NCI-H1436 (cell line): ENCODE results near the gene PPY.
"Not testable (repeated sequence)": the region's sequence is repeated elsewhere in the genome, so short reads cannot be mapped to it uniquely, and the experiment has no call there.

ENCODE experiments used
- DNase-seq: peaks from one replicate; lab custom pipeline; 2025; lab: John Stamatoyannopoulos, UW

PPY gene

DNA sequence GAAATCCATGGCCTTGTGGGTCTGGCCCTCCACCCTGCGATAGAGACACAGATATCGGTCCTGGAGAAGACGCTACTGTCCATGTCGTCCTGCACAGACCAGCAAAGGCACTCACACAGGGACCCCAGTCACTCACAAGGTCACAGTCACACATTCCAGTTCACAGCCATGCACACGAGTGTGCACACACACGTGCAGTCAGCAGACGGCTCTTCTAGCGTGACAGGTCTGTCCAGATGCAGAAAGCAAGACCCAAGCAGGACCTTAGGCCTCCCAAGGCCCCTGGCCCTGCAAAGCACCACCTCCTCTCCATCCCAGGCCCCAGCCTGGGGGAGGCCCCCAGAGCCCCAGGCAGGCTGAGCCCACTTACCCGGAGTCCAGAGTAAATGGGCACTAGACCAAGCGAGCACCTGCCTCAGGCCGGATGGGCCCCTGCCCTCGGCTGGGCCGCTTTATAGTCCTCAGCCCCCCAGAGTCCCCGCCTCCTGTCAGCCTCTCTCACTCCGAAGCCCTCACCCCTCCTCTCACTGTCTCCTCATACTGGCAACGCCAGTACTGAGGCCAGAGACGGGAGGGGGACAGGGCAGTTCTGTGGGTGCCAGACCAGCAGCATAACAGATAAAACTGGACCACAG lies at the start of gene PPY:
TSS of gene PPY (minus strand) at position 426 of the 635 bp plus-strand sequence. CDS start 822 bp downstream, outside the sequence.
- no peak for DNase-seq

DNA sequence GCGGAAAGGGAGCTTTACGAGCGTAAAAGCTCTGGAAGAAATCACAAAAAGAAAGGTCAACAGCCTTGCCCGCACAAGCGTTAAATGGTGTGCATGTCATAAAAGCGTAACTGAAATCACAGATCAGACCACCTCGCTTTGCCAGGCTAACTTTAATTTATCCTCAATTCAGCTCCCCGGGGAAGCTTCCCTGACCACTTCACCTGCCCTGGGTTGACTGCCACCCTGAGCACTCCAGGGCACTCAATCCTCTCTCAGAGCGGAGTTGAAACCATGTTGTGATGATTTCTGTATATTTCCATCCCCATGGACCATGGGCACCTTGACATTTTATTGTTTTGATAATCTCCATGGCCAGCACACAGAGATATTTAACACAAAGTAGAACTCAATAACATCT lies 46.0 kb upstream of the PPY start:
- no peak for DNase-seq

- no peak for DNase-seq
Measured at GRCh38 chr17:43987131-43988021, 45.1 kb upstream of the PPY start.

GRCh38 chr17:43986225-43986981 lies 44.1 kb upstream of the PPY start:
- DNase-seq: no peak

GRCh38 chr17:43984521-43984920 lies 42.2 kb upstream of the PPY start:
- no peak for DNase-seq

GRCh38 chr17:43983515-43984411 lies 41.5 kb upstream of the PPY start:
- no peak for DNase-seq

DNA sequence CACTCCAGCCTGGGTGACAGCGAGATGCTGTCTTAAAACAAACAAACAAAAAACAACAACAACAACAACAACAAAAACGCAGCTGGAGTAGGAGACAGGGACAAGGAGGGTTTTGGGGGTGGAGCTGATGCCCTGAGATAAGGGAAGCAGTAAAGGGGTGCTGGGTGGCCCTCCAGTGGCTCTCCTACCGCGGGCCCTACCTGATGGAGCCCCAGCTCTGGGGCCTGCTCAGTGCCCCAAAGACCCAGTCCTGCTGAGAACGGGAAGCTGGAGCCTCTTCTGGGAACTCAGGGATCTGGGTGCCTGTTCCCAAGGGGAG lies 40.9 kb upstream of the PPY start:
- DNase-seq: no peak

GRCh38 chr17:43982171-43982570 lies 39.9 kb upstream of the PPY start:
- no peak for DNase-seq

GRCh38 chr17:43979671-43980070 lies 37.4 kb upstream of the PPY start:
- no peak for DNase-seq

DNA sequence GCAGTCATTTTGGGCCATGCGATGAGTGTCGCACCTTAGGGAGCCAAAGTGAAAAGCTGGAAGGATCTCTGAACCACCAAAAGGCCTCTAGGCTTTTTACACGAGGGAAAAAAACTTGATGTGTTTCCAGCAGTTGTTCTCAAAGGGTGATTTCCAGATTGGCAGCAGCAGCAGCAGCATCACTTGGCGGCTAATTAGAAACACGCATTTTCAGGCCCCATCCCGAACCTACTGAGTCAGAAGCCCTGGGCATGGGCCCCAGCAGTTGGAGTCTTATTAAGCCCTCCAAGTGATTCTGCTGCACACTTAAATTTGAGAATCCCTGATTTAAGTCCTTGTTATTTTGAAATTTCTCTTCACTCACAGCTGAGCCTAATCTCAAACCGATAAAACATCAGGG lies 36.7 kb upstream of the PPY start:
- no peak for DNase-seq

- DNase-seq: no peak
Measured at GRCh38 chr17:43978078-43978477, 35.8 kb upstream of the PPY start.

GRCh38 chr17:43976963-43977837 lies 34.9 kb upstream of the PPY start:
- DNase-seq: no peak

DNA sequence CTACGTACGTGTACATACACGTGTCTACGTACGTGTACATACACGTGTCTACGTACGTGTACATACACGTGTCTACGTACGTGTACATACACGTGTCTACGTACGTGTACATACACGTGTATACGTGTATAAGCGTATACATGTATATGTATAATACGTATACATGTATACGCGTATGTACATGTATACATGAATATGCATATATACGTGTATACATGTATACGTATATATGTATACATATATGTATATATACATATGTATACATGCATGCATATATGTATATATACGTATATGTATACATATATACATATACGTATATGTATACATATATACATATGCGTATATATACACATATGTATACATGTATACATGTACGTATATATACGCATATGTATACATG lies 33.6 kb upstream of the PPY start:
- DNase-seq: no peak

DNA sequence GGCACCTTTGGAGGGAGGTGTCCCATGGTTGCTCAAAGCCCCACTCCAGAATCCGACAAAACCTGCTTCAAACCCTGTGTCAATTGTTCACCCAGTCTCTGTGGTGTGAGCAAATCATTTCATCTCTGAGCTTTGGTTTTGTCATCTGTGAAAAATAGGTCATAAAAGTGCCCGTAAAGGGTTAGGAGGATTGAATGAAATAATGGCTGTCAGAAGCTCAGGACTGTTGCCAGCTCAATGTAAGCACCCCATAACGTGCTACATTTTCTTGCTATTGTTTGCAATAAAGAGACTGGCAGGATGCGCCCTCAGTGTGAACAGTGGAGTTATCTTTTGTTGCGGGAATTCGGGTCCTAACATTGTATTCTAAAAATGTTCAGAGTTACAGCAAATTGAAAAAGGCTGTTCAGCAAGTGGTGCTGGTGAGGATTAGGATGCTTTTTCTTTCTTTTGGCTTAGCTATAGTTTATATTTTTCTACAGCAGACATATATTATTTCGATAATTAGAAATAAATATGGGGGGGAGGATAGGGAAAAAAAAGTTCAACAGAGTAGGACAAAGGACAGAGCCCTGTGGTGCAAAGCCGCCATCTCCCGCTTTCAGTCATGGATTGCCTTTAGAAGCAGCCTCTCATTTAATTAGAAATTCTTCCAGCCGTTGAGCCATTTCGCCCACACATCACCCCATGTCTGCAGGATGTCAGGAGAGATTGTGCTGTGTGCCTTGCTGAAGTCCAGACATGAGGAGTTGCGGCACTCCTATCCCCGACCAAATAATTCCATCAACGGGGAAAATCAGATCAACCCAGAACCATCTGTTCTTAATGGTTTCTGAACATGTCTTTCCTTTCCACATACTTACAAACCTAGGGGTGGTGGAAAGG lies 32.3 kb upstream of the PPY start:
- DNase-seq: no peak

GRCh38 chr17:43972444-43973212 lies 30.4 kb upstream of the PPY start:
- DNase-seq: not testable (repeated sequence)

- DNase-seq: not testable (repeated sequence)
Measured at GRCh38 chr17:43971436-43971835, 29.2 kb upstream of the PPY start.

DNA sequence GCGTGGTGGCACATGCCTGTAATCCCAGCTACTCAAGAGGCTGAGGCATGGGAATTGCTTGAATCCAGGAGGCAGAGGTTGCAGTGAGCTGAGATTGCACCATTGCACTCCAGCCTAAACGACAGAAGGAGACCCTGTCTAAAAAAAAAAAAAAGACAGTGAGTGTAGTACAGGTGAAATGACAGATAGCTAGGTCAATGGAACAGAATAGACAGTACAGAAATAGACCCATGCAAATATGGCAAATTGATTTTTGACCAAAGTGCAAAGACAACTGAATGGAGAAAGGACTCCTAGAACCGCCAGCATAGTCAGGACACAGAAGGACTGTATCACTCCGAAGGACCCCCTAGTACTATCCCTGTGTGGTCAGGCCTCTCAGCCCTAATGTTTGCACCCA lies 28.1 kb upstream of the PPY start:
- no peak for DNase-seq

DNA sequence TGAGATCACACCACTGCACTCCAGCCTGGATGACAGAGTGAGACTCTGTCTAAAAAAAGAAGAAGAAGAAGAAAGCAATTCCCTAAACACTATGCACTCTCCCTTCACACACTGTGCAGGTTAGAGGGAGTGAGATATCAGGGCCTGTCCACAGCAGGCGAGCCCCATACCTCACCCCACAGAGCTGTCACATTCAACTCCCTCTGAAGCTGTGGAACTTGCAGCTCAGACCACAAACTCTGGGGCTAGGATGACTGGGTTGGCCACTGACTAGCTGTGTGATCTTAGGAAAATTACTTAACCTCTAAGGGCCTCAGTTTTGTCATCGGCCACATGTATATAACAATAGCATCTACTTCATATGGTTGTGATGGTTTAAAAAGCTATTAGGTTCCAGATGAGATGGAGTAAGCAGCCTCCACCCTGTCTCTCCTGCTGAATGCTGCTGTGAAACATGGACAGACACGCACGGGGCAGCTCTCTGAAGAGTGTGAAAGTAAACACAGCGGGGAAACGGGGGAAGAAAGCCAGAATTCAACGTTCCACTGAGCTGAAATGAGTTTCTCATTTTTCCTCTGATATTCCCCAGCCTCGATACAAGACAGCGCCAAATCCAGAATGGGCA lies 25.1 kb upstream of the PPY start:
- no peak for DNase-seq

GRCh38 chr17:43966276-43966675 lies 24.0 kb upstream of the PPY start:
- no peak for DNase-seq
